Peyer's patch (tissue), 4 donors: Measurements from ENCODE around the gene CDH2.

Source experiments
- POLR2A ChIP-seq, 2 donors: fragments of 450-650 bp; IDR thresholded peaks; one replicate each; pipeline ENCODE4 v1.5.1; 2017; ENCODE audit warnings: antibody characterized with exemption in 2 of 2, mild to moderate bottlenecking in 2 of 2, moderate library complexity in 2 of 2
- TF ChIP-seq, protein P1 (sequence below), 6 experiments: fragments of 450-650 bp in 4 of 6; fragments of 200-600 bp in 2 of 6; sonication (generic) in 1 of 6; IDR thresholded peaks; one replicate each; pipeline ENCODE4 v1.5.1; 2017 to 2019; ENCODE audit warnings: antibody characterized with exemption in 6 of 6, mild to moderate bottlenecking in 3 of 6, moderate library complexity in 1 of 6

DNA sequence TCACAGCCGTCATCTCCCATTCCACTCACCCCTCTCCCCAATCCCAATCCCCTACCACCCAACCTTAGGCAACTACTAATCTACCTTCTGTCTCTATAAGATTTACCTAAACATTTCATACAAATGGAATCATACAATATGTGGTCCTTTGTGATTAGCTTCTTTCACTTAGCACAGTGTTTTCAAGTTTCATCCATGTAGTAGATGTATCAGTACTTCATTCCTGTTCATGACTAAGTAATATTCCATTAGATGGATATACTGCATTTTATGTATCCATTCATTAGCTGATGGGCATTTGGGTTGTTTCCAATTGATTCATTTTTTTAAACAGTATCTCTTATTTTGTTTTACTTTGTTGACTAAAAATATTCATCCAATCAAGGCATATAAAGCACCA lies 109.6 kb downstream of the CDH2 start:
- TF ChIP-seq, protein P1, sequence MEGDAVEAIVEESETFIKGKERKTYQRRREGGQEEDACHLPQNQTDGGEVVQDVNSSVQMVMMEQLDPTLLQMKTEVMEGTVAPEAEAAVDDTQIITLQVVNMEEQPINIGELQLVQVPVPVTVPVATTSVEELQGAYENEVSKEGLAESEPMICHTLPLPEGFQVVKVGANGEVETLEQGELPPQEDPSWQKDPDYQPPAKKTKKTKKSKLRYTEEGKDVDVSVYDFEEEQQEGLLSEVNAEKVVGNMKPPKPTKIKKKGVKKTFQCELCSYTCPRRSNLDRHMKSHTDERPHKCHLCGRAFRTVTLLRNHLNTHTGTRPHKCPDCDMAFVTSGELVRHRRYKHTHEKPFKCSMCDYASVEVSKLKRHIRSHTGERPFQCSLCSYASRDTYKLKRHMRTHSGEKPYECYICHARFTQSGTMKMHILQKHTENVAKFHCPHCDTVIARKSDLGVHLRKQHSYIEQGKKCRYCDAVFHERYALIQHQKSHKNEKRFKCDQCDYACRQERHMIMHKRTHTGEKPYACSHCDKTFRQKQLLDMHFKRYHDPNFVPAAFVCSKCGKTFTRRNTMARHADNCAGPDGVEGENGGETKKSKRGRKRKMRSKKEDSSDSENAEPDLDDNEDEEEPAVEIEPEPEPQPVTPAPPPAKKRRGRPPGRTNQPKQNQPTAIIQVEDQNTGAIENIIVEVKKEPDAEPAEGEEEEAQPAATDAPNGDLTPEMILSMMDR (IDR thresholded peaks at IDR 0.05), result no peak
- TF ChIP-seq POLR2A (IDR thresholded peaks at IDR 0.05), result no peak
